Measurements from ENCODE around the gene KIR2DL1.
"Not testable (repeated sequence)": the region's sequence is repeated elsewhere in the genome, so short reads cannot be mapped to it uniquely, and the experiment has no call there.

Gene KIR2DL1

GRCh38 chr19:54828064-54828463 is 58.5 kb downstream of the KIR2DL1 start:
- H3K9me3 ChIP-seq (ENCODE audit: control insufficient read depth, insufficient read depth, low read length); H3K9ac ChIP-seq (ENCODE audit: low read depth, low read length); H3K4me1 ChIP-seq (ENCODE audit: insufficient read depth, low read length); H3K36me3 ChIP-seq (ENCODE audit: insufficient read depth, low read length): not testable (repeated sequence)

- H3K9ac ChIP-seq (ENCODE audit: low read depth, low read length); H3K9me3 ChIP-seq (ENCODE audit: control insufficient read depth, insufficient read depth, low read length); H3K4me1 ChIP-seq (ENCODE audit: insufficient read depth, low read length); H3K36me3 ChIP-seq (ENCODE audit: insufficient read depth, low read length): not testable (repeated sequence)
These were observed 62.9 kb downstream of the KIR2DL1 start, which contains the start of gene KIR2DS4 for GRCh38 chr19:54832496-54832895. Gene KIR2DS4, plus strand, starts transcription at chr19:54832676.

All from ES-I3 (cell line).